ENCODE measurements around the gene POP5.
"Not testable (repeated sequence)": the region's sequence is repeated elsewhere in the genome, so short reads cannot be mapped to it uniquely, and the experiment has no call there.

Gene POP5, protein sequence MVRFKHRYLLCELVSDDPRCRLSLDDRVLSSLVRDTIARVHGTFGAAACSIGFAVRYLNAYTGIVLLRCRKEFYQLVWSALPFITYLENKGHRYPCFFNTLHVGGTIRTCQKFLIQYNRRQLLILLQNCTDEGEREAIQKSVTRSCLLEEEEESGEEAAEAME

DNA sequence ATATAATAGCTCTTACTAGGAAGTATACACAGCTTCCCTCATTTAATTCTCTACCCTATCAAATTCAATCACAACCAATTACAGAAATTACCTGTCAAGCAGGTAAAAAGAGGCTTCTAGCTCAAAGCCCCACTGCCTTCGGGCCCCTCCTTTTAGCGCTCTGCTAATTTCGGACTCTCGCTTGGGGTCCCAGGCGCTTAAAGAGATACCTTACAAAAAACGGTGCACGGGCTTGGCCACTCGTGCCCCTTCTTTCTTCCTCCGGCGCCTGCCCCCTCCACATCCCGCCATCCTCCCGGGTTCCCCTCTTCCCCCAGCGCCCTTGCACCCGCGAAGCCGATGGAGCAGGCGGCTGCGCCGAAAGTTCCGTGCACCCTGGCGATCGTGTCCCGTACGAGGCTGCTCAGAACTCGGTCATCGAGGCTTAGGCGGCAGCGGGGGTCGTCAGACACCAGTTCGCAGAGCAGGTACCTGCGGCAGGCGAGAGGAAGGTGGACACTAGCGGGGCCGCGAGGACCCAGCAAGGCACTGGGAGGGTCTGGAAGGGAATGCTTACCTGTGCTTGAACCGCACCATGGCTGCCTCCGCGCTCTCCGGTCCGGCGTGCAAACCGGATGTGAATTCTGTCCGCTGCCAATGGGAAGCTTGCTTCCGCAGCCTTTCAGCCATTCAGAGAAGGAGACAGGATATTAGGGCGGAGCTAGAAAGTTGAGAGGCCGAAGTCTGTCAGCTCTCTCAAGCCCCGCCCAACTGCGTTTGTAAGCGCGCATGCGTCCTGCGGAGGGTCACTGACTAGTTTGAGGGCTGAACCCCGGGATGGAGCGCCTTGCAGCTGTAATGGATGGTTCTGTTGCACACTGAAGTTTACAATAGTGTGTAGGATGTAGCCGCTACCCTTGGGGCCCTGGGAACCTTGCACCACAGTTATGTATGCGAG is at the start of gene POP5:
Gene POP5 (minus strand): TSS at position 616 of the 937 bp plus-strand sequence. CDS start 40 bp downstream, at position 576.
- DNase-seq (ENCODE audit: low spot score) = peak; percentile 96

DNA sequence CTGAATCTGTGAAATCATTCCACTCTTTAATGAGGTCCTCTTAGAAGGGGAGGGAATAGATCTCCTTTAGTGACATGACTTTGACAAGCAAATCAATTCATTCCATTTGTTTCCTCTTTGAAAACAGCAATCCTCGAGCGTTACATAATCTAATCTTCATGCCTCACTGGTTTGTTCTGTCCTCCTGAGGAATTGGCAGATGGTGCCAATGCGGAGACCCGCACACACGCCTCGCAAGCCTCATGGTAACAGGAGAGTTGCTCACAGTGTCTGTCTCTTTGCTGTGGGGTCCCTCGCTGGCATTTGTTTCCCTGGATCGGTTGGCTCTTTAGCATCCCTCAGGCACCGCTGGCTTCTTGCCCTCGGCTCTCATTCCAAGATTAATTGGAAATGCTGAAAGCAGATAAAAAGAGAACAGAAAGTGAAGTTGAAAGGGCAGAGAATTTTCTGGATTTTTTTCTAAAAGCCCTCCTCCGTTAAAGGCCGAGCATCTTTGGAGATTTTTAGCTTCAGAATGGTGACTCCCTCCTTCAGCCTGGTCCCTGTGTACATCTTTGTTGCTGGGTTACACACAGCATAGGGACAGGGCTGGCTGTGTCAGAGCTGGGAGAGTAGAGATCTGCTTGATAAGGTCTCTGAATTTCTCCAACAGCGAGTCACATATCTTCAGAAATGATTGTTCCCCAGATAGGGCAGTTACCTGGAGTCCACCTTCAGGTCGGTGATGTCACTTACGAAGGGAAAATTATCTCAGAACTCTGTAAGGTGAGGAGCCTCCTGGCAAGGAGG is 49.1 kb upstream of the POP5 start:
- no peak for DNase-seq (ENCODE audit: low spot score)

DNA sequence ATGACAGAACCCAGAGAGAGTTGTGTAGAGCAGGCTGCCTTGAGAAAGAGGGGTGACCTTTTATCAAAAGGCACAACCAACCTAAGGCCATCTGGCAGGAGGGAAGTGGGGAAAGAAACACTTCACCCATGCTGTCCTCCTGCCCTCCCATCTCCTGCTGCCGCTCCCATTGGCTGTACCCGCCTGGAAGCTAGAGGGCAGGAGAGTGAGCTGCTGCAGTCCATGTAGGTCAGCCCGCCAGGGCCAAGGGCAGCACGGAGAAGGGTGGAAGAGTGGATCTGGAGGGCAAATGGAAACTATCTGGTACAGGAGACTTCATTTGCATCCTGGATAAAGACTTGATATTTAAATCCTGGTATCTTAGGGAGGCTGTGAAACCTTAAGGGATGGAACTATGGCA is 47.7 kb upstream of the POP5 start:
- no peak for DNase-seq (ENCODE audit: low spot score)

DNA sequence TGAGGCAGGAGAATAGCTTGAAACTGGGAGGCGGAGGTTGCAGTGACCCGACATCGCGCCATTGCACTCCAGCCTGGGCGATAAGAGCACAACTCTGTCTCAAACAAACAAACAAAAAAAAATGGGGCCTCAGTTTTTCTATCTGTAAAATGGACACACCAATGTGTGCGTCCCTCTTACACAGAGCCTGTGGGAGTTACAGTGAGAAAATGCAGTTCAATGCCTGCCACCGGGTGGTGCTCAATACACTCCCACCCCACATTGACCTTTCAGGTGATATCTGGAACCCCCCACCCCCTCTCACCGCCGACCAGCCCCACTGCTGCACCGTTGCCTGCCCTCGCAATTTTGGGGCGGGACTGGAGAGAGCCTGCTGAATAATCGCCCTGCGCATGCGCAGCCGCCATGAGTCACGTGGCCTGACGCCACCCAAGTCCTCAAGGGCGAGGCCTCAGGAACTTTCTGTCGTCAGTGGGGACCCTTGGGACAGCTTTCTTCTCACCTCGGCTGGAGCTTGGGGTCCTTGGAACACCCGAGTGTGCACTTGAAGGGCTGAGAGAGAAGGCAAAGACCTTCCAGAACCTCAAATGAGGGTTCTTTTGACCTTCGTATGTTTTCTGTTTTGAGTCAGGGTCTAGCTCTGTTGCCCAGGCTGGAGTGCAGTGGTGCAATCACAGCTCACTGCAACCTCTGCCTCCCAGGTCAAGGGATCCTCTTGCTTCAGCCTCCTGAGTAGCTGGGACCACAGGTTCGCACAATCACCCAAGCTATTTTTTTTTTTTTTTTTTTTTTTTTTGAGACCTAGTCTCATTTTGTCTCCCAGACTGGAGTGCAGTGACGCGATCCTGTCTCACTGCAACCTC is 44.6 kb upstream of the POP5 start:
- no peak for DNase-seq (ENCODE audit: low spot score)

DNA sequence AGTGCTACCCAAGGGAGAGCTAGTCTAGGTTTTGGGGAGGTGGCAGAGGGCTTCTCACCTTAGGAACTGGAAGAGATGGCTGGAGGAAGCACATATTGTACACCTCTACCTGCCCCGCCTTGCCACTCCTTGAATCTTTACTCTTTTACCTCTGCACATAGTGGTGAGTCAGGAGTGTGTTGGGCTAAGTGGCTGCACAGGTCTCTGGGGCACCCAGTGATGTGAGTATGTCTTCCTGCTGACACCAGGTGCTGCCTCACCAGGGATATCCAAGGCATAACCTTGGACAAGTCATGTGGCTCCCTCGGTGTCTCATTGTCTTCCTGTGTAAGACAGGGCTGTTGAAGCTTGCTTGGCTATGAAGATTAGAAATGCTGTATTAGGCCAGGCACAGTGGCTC is 39.4 kb upstream of the POP5 start:
- no peak for DNase-seq (ENCODE audit: low spot score)

DNA sequence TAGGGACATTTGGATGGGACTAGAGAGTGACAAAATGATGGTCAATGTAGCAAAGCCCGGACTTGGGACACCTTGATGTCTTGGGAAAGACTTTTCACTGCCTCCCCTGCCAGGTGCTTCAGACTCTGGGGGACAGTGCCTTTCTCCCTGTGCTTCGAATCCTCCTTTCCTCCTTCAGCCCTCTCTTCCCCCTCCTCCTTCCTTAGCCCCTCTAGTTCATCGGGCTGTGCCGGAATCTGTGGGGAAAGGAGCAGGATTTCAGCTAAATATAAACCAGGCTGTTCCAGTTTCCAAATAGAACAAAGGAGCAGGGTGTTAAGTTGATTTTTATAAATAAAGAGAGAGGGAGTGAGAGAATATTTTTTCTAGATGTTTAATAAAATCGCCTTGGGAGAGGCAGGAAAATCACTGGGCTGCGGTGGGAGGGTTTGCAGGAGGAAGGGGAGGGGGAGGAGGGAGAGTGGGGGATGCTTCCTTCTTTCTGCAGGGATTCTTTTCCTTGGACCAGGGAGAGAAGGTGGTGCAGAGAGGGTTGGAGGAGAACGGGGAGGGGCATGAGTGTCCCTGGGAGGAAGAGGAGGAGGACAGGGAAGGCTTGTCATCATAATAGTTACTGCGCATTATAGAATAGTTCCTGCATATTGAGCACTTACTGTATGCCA is 37.9 kb upstream of the POP5 start:
- no peak for DNase-seq (ENCODE audit: low spot score)

DNA sequence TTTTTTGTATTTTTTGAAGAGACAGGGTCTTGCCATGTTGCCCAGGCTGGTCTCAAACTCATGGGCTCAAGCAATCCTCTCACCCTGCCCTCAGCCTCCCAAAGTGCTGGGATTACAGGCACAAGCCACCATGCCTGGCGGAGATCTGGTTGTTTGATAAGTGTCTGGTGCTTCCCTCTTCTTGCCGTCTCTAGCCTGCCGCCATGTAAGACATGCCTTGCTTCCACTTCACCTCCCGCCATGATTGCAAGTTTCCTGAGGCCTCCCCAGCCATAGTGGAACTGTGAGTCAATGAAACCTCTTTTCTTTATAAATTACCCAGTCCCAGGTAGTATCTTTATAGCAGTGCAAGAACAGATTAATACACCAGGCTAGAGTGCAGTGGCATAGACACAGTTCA is 36.6 kb upstream of the POP5 start:
- not testable (repeated sequence) for DNase-seq (ENCODE audit: low spot score)

DNA sequence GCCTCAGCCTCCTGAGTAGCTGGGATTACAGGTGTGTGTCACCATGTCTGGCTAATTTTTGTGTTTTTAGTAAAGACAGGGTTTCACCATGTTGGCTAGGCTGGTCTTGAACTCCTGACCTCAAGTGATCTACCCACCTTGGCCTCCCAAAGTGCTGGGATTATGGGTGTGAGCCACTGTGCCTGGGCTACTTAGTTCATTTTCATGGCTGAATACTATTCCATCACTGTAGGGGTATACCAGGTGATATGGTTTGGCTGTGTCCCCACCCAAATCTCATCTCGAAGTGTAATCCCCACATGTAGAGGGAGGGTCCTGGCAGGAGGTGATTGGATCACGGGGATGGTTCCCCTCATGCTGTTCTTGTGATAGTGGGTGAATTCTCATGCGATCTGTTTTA is 36.0 kb upstream of the POP5 start:
- DNase-seq (ENCODE audit: low spot score) = not testable (repeated sequence)

DNA sequence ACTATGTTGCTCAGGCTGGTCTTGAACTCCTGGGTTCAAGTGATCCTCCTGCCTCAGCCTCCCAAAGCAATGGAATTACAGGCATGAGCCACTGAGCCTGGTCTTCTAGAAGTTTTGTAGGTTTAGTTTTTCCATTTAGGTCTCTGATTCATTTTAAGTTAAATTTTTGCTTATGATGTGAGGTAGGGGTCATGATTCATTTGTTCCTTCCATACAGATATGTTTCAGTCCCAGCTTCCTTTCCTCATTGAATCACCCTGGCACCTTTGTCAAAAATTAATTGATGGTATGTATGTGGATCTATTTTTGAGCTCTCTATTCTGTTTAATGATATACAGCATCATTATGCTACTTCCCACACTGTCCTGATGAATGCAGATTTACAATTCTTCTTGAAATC is 33.6 kb upstream of the POP5 start:
- DNase-seq (ENCODE audit: low spot score) = no peak

DNA sequence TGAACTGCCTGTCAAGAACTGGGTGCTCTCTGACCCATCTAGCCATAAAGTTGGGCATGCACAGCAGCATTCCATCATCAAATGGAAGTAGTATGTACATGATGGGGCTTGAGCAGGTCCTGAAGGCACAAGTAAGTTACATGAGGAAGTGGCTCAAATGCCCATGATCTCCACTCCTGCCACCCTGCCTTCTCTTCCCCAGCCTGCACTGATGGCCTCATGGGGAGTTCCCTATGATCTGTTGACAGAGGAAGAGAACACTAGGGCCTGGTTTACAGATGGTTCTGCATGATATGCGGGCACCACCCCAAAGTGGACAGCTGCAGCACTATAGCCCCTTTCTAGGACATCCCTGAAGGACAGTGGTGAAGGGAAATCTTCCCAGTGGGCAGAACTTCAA is 30.3 kb upstream of the POP5 start:
- DNase-seq (ENCODE audit: low spot score) = not testable (repeated sequence)

DNA sequence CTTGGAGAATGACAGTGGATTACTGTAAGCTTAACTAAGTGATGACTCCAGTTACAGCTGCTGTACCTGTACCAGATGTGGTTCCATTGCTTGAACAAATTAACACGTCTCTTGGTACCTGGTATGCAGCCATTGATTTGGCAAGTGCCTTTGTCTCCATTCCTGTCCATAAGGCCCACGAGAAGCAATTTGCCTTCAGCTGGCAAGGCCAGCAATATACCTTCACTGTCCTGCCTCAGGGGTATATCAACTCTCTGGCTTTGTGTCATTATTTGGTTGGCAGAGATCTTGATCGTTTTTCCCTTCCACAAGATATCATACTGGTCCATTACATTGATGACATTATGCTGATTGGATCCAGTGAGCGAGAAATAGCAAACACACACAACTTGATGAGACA is 29.4 kb upstream of the POP5 start:
- no peak for DNase-seq (ENCODE audit: low spot score)

DNA sequence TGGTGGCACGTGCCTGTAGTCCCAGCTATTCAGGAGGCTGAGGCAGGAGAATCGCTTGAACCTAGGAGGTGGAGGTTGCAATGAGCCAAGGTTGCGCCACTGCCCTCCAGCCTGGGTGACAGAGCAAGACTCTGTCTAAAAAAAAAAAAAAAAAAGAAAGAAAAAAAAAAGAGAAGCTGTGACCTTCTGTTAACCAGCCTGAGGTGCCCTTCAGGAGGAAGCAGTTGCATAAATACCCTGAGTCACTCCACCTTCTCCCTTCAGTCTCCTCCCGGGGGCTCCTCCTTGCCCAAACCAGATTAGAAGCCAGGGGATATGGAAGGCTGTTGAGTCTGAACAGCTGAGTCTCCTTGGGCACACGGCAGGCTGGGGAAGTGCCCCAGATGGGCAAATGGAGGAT is 21.2 kb upstream of the POP5 start:
- DNase-seq (ENCODE audit: low spot score) = not testable (repeated sequence)

DNA sequence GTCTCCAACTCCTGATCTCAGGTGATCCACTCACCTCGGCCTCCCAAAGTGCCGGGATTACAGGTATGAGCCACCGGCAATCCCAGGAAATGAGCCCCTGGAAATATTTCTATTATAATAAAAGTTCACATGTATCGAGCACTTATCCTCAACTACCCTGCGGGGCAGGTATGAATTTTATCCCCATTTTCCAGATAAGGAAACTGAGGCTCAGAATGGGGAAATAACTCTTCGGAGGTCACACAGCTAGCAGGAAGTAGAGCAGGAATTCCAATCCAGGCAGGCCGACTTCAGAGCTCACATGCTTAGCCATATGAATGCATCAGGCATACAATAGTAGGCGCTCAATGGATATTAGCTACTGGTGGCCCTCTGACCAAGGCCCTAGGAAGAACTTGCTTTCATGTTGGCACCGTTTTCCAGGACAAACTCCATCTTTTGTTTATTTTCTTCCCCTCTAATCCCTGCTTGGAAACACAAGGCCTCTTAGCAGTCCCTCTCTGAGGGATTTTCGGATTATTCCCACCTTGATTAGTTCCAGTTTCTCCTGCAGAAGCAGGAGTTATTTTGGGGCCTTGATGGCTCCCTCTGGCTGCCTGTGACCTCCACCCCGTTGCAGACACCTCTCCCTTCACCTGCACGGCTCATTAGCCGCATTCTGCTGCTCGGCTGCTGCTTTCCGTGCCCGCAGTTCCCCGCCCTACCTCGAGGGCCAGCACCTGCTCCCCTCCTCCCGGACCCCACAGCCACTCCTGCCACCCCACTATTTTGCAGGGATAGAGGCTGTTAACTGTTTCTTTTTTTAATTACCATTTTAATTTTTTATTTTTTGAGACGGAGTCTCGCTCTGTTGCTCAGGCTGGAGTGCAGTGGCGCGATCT is 18.7 kb upstream of the POP5 start:
- DNase-seq (ENCODE audit: low spot score) = no peak

DNA sequence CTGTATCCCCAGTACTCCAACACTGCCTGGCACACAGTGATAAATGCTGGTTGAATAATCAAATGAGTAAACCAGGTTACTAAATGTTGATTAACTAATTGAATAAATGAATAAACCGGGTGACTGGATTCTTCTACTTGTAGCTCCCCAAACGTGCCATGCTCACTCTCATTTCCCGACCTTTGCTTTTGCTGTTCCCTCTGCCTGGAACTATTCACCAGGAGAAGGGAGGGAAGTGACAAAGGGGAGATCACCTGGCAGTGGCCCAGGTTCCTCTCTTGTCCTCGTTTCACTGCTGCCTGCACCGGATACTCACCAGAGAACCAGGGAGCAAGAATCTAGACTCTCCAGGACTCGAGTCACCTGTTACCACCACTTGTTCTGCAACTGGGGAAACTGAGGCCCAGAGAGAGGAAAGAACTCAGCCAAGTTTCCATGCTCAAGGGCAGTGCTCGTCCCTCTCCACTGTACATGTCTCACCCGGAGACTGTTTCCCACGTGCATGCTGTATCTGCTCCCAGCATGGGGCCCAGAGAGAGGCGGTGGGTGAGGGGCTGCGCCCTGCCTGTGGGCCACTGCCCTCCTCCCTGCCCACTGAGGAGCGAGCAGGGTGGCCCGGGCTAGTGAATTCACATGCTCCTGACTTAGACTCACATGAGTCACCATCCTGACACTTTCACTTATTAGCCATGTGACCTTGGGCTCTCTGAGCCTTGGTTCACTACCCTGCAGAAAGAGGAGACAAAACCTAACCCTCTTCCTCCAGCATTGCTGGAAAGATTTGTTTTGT is 17.7 kb upstream of the POP5 start:
- DNase-seq (ENCODE audit: low spot score) = peak; percentile 79

DNA sequence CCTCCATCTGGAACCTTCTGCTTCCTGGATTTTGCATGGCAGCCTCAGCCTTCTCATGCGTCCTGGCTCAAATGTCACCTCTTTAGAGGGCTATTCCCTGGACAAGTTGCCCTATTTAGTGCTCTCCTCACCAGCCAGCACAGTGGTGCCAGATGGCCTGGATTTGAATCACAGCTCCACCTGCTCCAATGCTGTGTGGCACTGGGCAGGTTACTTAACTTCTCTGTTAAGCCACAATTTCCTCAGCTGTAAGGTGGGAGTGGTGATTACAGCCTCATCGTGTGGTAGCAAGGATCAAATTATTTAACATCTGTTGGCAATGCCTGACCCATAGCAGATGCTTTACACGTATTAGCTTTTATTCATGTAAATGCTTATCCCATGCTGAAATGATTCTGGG is 16.7 kb upstream of the POP5 start:
- no peak for DNase-seq (ENCODE audit: low spot score)

DNA sequence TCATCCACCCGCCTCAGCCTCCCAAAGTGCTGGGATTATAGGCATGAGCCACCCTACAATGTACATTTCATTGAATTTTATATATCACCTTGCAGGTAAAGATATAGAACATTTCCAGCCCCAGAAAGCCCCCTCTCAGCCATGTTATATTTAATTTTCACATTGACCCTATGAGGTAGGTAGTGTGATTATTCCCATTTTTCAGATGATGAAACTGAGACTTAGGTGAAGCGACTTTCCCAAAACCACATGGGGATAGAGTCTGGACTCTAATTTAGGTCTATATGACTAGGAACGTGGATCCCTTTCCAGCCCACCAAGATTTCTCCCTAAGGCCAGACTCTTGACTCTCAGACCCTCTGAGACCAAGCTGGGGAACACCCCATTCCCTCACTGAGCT is 15.7 kb upstream of the POP5 start:
- DNase-seq (ENCODE audit: low spot score) = no peak

DNA sequence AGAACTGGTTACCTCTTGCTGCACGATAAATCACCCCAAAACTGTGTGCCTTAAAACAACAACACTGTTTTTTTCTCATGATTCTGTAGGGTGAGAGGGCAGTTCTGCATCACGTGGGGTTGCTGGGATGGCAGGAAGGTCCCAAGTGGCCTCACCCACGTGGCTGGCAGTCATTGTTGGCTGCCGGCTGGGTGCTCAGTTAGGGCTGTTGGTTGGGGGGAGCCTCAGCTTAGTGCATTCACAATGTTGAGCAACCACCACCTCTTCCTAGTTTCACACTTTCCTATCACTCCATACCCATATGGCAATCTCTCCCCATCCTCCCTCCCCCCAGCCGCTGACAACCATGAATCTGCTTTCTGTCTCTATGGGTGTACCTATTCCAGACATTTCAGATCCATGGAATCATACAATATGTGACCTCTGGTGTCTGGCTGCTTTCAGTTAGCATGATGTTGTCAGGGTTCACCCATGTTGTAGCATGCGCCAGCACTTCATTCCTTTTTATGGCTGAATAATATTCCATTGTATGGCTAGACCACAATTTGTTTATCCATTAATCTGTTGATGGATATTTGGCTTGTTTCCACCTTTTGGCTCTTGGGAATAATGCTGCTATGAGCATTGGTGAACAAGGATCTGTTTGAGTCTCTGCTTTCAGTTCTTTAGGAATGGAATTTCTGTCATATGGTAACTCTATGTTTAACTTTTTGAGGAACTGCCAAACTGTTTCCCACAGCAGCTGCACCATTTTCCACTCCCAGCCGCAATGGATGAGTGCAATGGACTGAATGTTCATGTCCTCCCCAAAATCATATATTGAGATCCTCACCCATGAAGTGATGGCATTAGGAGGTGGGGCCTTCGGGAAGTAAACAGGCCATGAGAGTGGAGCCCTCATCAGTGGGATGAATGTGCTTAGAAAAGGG is 11.2 kb upstream of the POP5 start:
- DNase-seq (ENCODE audit: low spot score) = no peak

DNA sequence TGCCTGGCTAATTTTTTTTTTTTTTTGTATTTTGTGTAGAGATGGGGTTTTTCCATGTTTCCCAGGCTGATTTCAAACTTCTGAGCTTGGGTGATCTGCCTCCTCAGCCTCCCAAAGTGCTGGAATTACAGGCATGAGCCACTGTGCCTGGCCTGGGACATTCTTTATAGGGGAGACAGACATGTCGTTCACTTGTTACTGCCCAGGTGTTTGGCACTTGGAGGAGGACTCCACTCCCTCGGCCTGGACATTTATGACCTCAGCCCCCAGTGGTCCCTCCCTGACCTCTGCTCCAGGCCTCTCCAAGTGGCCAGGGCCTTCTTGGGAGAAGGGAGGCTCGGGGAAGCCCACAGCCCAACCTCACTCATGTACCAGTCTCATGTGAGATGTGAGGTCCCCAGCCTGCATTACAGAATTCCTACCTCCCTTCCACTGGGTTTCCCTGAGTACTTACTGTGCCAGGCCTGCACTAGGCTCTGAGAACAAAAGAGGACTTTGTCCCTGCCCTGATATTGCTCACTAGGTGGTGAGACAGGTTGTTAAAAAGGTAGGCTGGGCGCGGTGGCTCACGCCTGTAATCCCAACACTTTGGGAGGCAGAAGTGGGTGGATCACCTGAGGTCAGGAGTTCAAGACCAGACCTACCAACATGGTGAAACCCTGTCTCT is 9.7 kb upstream of the POP5 start:
- DNase-seq (ENCODE audit: low spot score) = no peak
